Prostate gland (tissue), 2 donors: ENCODE measurements around the gene HK1.

Source experiments
- CTCF ChIP-seq, 4 experiments: fragments of 200-600 bp in 2 of 4; fragments of 450-650 bp in 2 of 4; sonication (generic) in 2 of 4; IDR thresholded peaks; 1 replicate in 3 of 4; 2 replicates in 1 of 4; pipeline ENCODE4 v1.5.1; 2016 to 2019; ENCODE audit warnings: antibody characterized with exemption in 4 of 4, mild to moderate bottlenecking in 2 of 4, moderate library complexity in 2 of 4
- POLR2A ChIP-seq: fragments of 450-650 bp; IDR thresholded peaks from one replicate; pipeline ENCODE4 v1.6.1; 2016; ENCODE audit warnings: antibody characterized with exemption, mild to moderate bottlenecking
- POLR2AphosphoS5 ChIP-seq: sonication (generic); formaldehyde crosslinking; IDR thresholded peaks from one replicate; pipeline ENCODE4 v1.6.1; 2017; ENCODE audit warnings: antibody characterized with exemption

GRCh38 chr10:69248117-69248730 lies 30.1 kb upstream of the HK1 start:
- TF ChIP-seq POLR2AphosphoS5 = no peak
- TF ChIP-seq CTCF (IDR thresholded peaks at IDR 0.05) = no peak
- no peak for TF ChIP-seq POLR2A
